Upper lobe of left lung (tissue), 6 donors: ENCODE data around the gene RAB24. TPM values are rescaled to one million over a fixed set of nuclear protein-coding genes. Genes with fewer than 3 reads are reported as not detected.

Experiments
- ATAC-seq, 2 donors: fragments of 200-7000 bp; cut with Tn5 transposase; one replicate each; pipeline ENCODE4 v1.9.1; 2022; ENCODE audit warnings: mild to moderate bottlenecking in 2 of 2, moderate library complexity in 2 of 2; ENCODE audit not compliant: low FRiP score in 2 of 2
- DNase-seq, 2 donors: peaks; one replicate each; pipeline ENCODE4 v3.0.0-alpha.2; 2019 to 2020
- H3K27ac ChIP-seq, 4 donors: fragments of 200-600 bp; sonication (generic); one replicate each; pipeline ENCODE4 v1.5.1; 2016 to 2019
- H3K27me3 ChIP-seq, 4 donors: fragments of 200-600 bp; sonication (generic); one replicate each; pipeline ENCODE4 v1.5.1; 2017 to 2019
- H3K36me3 ChIP-seq, 4 donors: fragments of 200-600 bp; sonication (generic); one replicate each; pipeline ENCODE4 v1.5.1; 2016 to 2019
- H3K4me1 ChIP-seq, 4 donors: fragments of 200-600 bp; sonication (generic); one replicate each; pipeline ENCODE4 v1.5.1; 2018 to 2019
- H3K4me3 ChIP-seq, 4 donors: fragments of 200-600 bp; sonication (generic); one replicate each; pipeline ENCODE4 v1.5.1; 2017 to 2019; ENCODE audit warnings: mild to moderate bottlenecking in 2 of 4, moderate library complexity in 1 of 4
- H3K9me3 ChIP-seq, 4 donors: fragments of 200-600 bp; sonication (generic); one replicate each; pipeline ENCODE4 v1.5.1; 2018 to 2019
- CTCF ChIP-seq, 6 experiments: fragments of 450-650 bp in 4 of 6; fragments of 200-600 bp in 2 of 6; sonication (generic) in 2 of 6; IDR thresholded peaks; one replicate each; pipeline ENCODE4 v1.5.1; 2016 to 2019; ENCODE audit warnings: antibody characterized with exemption in 6 of 6
- EP300 ChIP-seq, 4 donors: sonication (generic); formaldehyde crosslinking; IDR thresholded peaks; one replicate each; pipeline ENCODE4 v1.5.1; 2017; ENCODE audit warnings: antibody characterized with exemption in 4 of 4, control low read depth in 2 of 4
- POLR2A ChIP-seq, 4 donors: fragments of 450-650 bp; IDR thresholded peaks; one replicate each; pipeline ENCODE4 v1.5.1; 2016 to 2017; ENCODE audit warnings: antibody characterized with exemption in 4 of 4, mild to moderate bottlenecking in 2 of 4
- POLR2AphosphoS5 ChIP-seq, 2 donors: sonication (generic); formaldehyde crosslinking; IDR thresholded peaks; one replicate each; pipeline ENCODE4 v1.5.1; 2017; ENCODE audit warnings: antibody characterized with exemption in 2 of 2
- WGBS, 2 donors: methylation state at CpG; one replicate each; pipeline ENCODE4 v1.1.5; 2017 to 2018; 5-methylcytosine and 5-hydroxymethylcytosine counted together
- total RNA-seq, 6 donors: library from RNA; depleted of rRNA in 4 of 6; stranded (reverse); fragments of >200 nt in 4 of 6; gene quantifications; one replicate each; pipeline versions ENCODE4 v1.1.0 to v1.2.1, GENCODE V29; 2016 to 2021
- donor health status: DM: no; HTN: no; CAD: no; lungs with moderate emphysema.
- donor health status: DM: no; HTN: yes; CAD: no; lungs with severe emphysema.

RAB24 gene
- total RNA-seq: 10 to 100 TPM; 26.8 to 92.2 (median 50.3) TPM

GRCh38 chr5:177303121-177303924, at the start of gene RAB24, which contains the start of gene PRELID1:
Gene RAB24, minus strand, starts transcription at chr5:177303719. Its CDS starts 431 bp downstream, at chr5:177303288.
Gene PRELID1, plus strand, starts transcription at chr5:177303799. Its CDS starts 187 bp downstream, at chr5:177303986.
- H3K4me3 ChIP-seq: peak within 1 kb of the TSS; percentile 93 to 99 (median 96)
- peaks cover 54 to 84% (median 74%) of the 10 kb centered on the region in 4 donors for H3K4me1 ChIP-seq
- H3K27ac ChIP-seq: peak within 1 kb of the TSS; percentile 89 to 92 (median 92)
- 0% methylated on average over 4 to 22 of the region's 100 CpGs for WGBS, 2 donors
- no peaks in the 10 kb centered on the region for H3K27me3 ChIP-seq
- peak; percentile 81 to 93 for ATAC-seq
- peaks cover 0 to 45% (median 19%) of the 10 kb centered on the region in 4 donors for H3K36me3 ChIP-seq
- TF ChIP-seq POLR2A (IDR thresholded peaks at IDR 0.05): peak in 2 of 4 donors; percentile 66 to 79
- TF ChIP-seq POLR2AphosphoS5 (IDR thresholded peaks at IDR 0.05): peak; percentile 77 to 89
- TF ChIP-seq CTCF (IDR thresholded peaks at IDR 0.05): peak in 4 of 6 experiments; percentile 19 to 49 (median 34)
- TF ChIP-seq EP300 (IDR thresholded peaks at IDR 0.05): no peak
- peak; percentile 92 to 100 for DNase-seq
- H3K9me3 ChIP-seq: no peaks in the 10 kb centered on the region

- no peak overlapping the region for H3K27ac ChIP-seq
- no peaks in the 10 kb centered on the region for H3K9me3 ChIP-seq
- H3K4me3 ChIP-seq: no peak overlapping the region
- no peaks in the 10 kb centered on the region for H3K27me3 ChIP-seq
- H3K4me1 ChIP-seq: peaks cover 37 to 46% (median 40%) of the 10 kb centered on the region in 4 donors
- TF ChIP-seq POLR2A (IDR thresholded peaks at IDR 0.05): no peak
- TF ChIP-seq POLR2AphosphoS5 (IDR thresholded peaks at IDR 0.05): no peak
- TF ChIP-seq CTCF (IDR thresholded peaks at IDR 0.05): no peak
- TF ChIP-seq EP300 (IDR thresholded peaks at IDR 0.05): no peak
- WGBS, 2 donors: 68 to 73% methylated on average over 5 of the region's 5 CpGs
- no peak for DNase-seq
- no peak for ATAC-seq
- peaks cover 0 to 16% (median 0%) of the 10 kb centered on the region in 4 donors for H3K36me3 ChIP-seq
Observed at GRCh38 chr5:177353093-177353492, 49.6 kb upstream of the RAB24 start.

DNA sequence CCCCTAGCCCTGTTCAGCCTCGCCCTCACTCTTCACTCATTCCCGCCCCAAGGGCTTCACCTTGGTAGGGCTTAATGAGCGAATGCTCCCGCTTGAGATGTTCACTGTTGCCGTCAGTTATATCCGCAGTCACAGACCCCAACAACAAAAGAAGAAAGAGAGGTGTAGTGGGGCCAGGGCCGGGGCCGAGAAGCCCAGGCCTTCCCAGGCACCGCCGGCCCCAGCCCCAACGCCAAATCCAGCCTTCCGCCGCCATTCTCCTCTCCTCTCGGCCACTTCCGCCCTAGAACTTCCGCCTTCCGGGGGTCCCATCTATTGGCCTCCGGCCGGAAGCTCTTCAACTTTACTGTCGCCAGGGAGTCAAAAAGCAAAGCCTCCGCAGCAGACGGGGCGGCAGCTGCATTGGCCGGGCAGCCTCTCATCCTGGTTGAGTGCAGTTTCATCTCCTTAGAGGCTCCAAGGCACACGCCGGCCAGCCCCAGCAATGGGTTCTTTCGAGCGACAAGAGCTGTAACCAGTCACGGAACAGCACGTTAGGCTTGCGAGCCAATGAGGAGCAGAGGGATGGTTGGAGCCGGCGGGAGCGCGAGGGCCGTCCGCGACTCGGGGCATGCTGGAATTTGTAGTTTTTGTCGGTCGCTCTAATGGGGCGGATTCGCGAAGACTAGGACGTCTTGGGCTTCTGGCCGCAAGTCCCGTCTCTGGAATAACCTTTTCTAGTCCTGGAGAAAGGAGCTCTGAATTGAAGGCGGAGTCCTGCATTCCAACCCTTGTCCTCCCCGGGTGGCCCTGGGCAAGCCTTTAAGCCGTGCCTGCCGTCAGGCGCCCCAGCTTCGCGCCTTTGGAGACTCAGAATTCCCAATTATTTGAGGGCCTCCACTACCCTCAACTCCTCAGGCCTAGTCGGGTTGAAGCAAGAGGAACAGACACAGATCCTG, 48.1 kb upstream of the RAB24 start, which contains the start of gene LMAN2:
Gene LMAN2 (minus strand): TSS at position 277 of the 938 bp plus-strand sequence. CDS start 21 bp downstream, at position 256.
- DNase-seq: peak; percentile 94
- Histone ChIP-seq H3K9me3 (no peaks in the 10 kb centered on the region), H3K4me1 (peaks cover 30 to 46% (median 36%) of the 10 kb centered on the region in 4 donors), H3K27me3 (no peaks in the 10 kb centered on the region), H3K36me3 (peaks cover 0 to 28% (median 0%) of the 10 kb centered on the region in 4 donors), H3K4me3 (peak within 1 kb of the TSS; percentile 79 to 100 (median 84)), H3K27ac (peak within 1 kb of the TSS; percentile 84 to 97 (median 94))
- ATAC-seq: peak; percentile 98 to 99
- peak in 3 of 4 donors; percentile 51 to 79 (median 59) for TF ChIP-seq POLR2A (IDR thresholded peaks at IDR 0.05)
- TF ChIP-seq POLR2AphosphoS5 (IDR thresholded peaks at IDR 0.05): peak; percentile 69 to 81
- peak in 1 of 6 experiments; percentile 14 for TF ChIP-seq CTCF (IDR thresholded peaks at IDR 0.05)
- TF ChIP-seq EP300 (IDR thresholded peaks at IDR 0.05): no peak
- WGBS, 2 donors: 6 to 8% methylated on average over 18 to 55 of the region's 55 CpGs

DNA sequence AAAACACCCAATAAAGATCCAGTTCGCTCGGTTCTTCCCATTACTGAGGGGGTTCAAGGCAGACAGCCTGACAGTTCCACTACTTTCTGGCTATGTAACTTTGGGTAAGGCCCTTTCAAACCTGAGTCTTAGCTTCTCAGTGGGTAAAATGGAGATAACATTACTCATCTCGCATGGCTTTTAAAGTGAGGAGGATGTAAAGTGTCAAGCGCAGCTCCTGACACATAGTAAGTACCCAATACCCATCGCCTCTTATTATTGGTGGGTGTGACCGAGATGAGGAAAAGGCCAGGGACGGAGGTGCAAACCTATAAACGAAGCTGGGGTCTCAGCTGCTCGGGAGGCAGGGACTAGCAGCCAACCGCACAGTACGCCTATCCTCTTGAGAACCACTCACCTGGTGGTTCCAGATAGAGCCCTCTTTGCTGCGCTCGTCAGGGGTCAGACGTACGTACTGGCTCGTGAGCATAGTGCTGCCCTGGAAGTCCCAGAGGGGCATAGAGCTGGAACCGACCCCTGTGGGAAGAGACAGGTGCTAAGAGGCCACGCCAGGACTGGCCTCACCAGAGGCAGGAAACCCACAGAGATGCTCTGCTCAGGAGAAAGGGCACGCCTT, 47.4 kb upstream of the RAB24 start:
- H3K9me3 ChIP-seq: no peaks in the 10 kb centered on the region
- peaks cover 30 to 46% (median 36%) of the 10 kb centered on the region in 4 donors for H3K4me1 ChIP-seq
- H3K27me3 ChIP-seq: no peaks in the 10 kb centered on the region
- peaks cover 0 to 28% (median 1%) of the 10 kb centered on the region in 4 donors for H3K36me3 ChIP-seq
- peak overlapping the region; percentile 84 to 97 (median 94) for H3K27ac ChIP-seq
- ATAC-seq (peak in 1 of 2 donors; percentile 29), DNase-seq (no peak)
- peak overlapping the region; percentile 79 to 100 (median 84) for H3K4me3 ChIP-seq
- 11 to 15% methylated on average over 15 to 19 of the region's 19 CpGs for WGBS, 2 donors
- TF ChIP-seq CTCF (IDR thresholded peaks at IDR 0.05): no peak
- no peak for TF ChIP-seq POLR2A (IDR thresholded peaks at IDR 0.05)
- TF ChIP-seq EP300 (IDR thresholded peaks at IDR 0.05): no peak
- no peak for TF ChIP-seq POLR2AphosphoS5 (IDR thresholded peaks at IDR 0.05)
